HG03097 (cell line): ENCODE measurements around the gene JCHAIN.
"Not testable (repeated sequence)": the region's sequence is repeated elsewhere in the genome, so short reads cannot be mapped to it uniquely, and the experiment has no call there.

Experiments
- ATAC-seq: cut with Tn5 transposase; IDR thresholded peaks from one replicate; pipeline ENCODE4 v1.9.1; 2021; ENCODE audit not compliant: unreplicated experiment, low FRiP score

Gene JCHAIN

DNA sequence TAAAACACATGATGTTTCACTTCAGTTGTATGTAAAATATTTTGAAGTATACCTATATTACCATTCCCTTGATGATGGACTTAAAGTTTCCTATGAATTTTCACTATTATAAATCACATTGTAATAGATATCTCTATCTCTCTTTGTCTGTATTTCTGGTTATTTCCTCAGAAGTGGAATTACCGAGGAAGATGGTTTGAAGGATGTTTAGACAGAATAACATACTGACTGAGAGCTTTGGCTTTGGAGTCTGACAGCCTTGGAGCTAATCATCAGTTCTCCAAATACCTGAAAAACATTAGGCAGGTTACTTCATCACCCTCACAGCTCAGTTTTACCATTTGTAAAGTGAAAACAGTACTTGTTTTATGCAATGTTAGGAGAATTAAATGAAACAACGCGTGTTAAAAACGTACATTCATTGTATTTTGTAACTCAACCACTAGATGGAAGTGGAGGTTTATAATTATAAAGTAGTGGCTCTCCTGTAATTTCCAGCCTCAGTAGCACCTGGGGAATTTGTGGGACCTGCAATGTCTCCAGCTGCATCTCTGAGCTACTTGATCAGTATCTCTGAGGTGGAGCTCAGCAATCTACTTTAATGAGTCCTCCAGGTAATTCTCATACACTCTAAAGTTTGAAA is 14.3 kb downstream of the JCHAIN start:
- ATAC-seq, result no peak

- ATAC-seq, result not testable (repeated sequence)
Observed at GRCh38 chr4:70650741-70651140, 15.6 kb downstream of the JCHAIN start.

DNA sequence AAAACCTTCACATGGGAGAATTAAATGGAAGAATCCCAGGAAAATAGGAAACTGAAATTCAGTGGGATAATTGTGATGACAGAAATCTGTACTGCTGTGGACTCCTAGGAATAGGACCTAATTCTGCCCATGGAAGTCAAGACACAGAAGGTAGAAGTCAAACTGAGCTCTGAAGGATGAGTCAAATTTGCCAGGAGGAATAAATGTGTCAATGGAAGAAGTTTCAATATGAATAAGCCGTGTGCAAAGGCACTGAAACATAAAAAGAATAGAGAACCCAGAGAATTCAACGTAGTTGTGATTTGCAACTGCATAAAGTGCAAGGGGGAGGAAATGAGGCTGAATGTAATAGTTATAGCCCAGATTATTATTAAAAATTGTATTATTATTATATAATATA is 26.1 kb downstream of the JCHAIN start:
- no peak for ATAC-seq

DNA sequence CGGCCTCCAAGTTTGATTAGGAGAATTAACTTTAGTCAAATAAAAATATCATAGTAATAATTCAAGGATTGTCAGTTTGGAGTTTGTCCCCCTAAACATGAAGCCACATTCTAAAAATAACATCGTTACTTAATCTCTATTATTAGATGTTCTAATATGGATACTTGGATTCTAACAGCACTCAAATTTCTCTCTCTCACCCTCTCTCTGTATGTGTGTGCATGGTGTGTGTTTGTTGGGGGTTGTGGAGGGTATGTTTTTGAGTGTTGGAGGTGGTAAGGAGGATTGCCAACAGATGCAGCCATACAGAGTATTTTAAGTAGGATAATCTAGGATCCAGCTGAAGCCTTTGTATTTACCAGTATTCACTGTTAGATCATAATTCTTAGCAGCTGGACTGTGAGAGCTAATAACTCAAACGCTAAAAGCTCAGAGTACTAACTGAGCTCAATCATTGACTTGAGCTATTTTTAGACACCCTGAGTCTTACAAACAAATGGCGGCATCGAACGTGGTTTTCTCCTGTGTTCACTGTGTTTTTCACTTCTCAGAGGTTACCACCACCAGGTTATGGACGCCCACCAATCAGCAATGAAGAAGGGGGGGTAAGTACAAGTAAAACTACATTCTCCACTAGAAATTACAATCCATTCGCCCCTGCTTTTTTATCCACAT is 28.9 kb downstream of the JCHAIN start:
- ATAC-seq, result no peak

DNA sequence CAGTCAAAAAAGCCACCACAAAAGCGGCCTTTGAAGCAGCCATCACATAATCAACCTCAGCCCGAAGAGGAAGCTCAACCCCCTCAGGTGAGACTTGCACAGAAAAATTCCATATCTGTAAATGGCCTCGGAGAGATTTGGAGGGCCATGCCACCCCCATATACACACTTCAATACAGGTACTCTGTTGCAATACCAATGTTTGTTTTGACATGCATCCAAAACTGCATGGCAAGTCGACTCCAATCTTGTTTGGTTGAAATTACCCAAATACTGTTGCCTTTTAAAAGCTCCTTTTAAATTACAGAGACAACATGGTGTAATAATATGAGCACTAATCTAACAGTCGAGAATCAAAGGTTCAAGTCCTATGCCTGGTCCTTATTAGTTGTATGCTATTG is 31.8 kb downstream of the JCHAIN start:
- ATAC-seq, result no peak

GRCh38 chr4:70632028-70632427 is 34.3 kb downstream of the JCHAIN start:
- ATAC-seq, result no peak

GRCh38 chr4:70630162-70630561 is 36.1 kb downstream of the JCHAIN start:
- no peak for ATAC-seq

- ATAC-seq, result no peak
Observed at GRCh38 chr4:70629469-70630090, 36.7 kb downstream of the JCHAIN start.

GRCh38 chr4:70628444-70628843 is 37.9 kb downstream of the JCHAIN start, which contains the start of gene ENAM:
ENAM (plus strand) TSS chr4:70628744; CDS start chr4:70629501, 757 bp downstream.
- no peak for ATAC-seq

GRCh38 chr4:70627620-70628019 is 38.7 kb downstream of the JCHAIN start:
- no peak for ATAC-seq

GRCh38 chr4:70624226-70624793 is 42.0 kb downstream of the JCHAIN start:
- no peak for ATAC-seq

- ATAC-seq, result no peak
Observed at GRCh38 chr4:70623323-70623722, 43.0 kb downstream of the JCHAIN start.

- ATAC-seq, result no peak
Observed at GRCh38 chr4:70619778-70620177, 46.5 kb downstream of the JCHAIN start.

GRCh38 chr4:70619288-70619687 is 47.0 kb downstream of the JCHAIN start:
- ATAC-seq, result no peak

DNA sequence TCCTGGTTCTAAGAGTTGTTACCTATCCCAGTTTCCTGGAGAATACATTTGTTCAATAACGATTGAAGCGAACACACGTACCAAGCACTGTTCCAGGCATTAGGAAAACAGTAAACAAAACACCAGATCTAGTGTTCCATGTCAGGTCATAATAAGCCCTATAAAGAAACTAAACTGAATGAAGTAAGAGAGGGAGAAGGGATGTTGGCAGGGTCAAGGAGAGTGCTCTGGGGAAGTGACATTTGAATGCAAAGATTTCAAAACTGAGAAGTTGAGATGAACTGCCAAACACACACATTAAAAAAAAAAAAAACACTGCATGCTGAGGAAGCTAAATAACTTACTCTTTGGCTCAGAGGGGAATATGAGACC is 52.1 kb downstream of the JCHAIN start:
- ATAC-seq, result no peak

GRCh38 chr4:70613306-70614183 is 52.8 kb downstream of the JCHAIN start:
- no peak for ATAC-seq

- no peak for ATAC-seq
Observed at GRCh38 chr4:70608324-70608723, 58.0 kb downstream of the JCHAIN start.

- no peak for ATAC-seq
Observed at GRCh38 chr4:70607334-70607853, 58.9 kb downstream of the JCHAIN start.

DNA sequence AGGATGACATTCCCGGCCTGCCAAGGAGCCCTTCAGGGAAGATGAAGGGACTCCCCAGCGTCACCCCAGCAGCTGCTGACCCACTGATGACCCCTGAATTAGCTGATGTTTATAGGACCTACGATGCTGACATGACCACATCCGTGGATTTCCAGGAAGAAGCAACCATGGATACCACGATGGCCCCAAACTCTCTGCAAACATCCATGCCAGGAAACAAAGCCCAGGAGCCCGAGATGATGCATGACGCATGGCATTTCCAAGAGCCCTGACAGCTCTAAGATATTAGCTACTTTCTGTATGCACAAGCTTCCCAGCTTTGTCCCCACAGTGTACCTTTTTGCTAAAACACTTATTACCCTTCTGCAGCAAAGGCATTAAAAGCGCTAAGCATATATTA is 59.8 kb downstream of the JCHAIN start:
- no peak for ATAC-seq
